ENCODE data around the gene LAMA4. TPM values are rescaled to one million over a fixed set of nuclear protein-coding genes. Genes with fewer than 3 reads are reported as not detected.

Gene LAMA4
- total RNA-seq, 1 experiment from 2014 or later, result 1.1 TPM

GRCh38 chr6:112272799-112273198 is 18.4 kb upstream of the LAMA4 start:
- Histone ChIP-seq H3K4ac (ENCODE audit: low read depth, low read length) (no peak overlapping the region), H3K23ac (ENCODE audit: insufficient read length, low read depth, low read length) (no peak overlapping the region), H3K9me3 (ENCODE audit: control insufficient read depth, low read depth, low read length) (no peaks in the 10 kb centered on the region), H3K27me3 (ENCODE audit: insufficient read depth, low read length) (no peaks in the 10 kb centered on the region), H2BK5ac (ENCODE audit: insufficient read length, low read length) (no peak overlapping the region), H3K27ac (ENCODE audit: insufficient read length, low read depth, low read length) (no peak overlapping the region), H2BK20ac (ENCODE audit: low read depth, low read length, poor library complexity, severe bottlenecking) (no peak overlapping the region), H4K20me1 (ENCODE audit: control insufficient read depth, insufficient read depth, insufficient read length) (no peaks in the 10 kb centered on the region), H3T11ph (ENCODE audit: low read length) (no peak overlapping the region), H2AK5ac (ENCODE audit: insufficient read length, low read length) (no peak overlapping the region), H3K79me1 (ENCODE audit: insufficient read depth, low read depth, low read length, poor library complexity, severe bottlenecking) (no peaks in the 10 kb centered on the region), H2AFZ (ENCODE audit: low read length) (no peak overlapping the region), H3K56ac (ENCODE audit: insufficient read length, low read depth, low read length) (no peak overlapping the region), H3K18ac (ENCODE audit: insufficient read length, low read depth, low read length) (no peak overlapping the region), H3K14ac (ENCODE audit: insufficient read depth, low read length) (no peak overlapping the region), H3K4me1 (ENCODE audit: insufficient read depth, low read length) (no peaks in the 10 kb centered on the region), H2BK120ac (ENCODE audit: low read depth, low read length, poor library complexity, severe bottlenecking) (no peak overlapping the region), H3K79me2 (ENCODE audit: insufficient read depth, low read length) (no peaks in the 10 kb centered on the region), H2BK12ac (ENCODE audit: insufficient read length, low read depth, low read length) (no peak overlapping the region), H3K4me2 (ENCODE audit: insufficient read depth, insufficient read length, low read length) (no peak overlapping the region), H3K9ac (ENCODE audit: extremely low read depth, insufficient read length, low read length) (no peak overlapping the region), H3K23me2 (ENCODE audit: insufficient read length, low read depth, low read length, poor library complexity, severe bottlenecking) (no peaks in the 10 kb centered on the region), H4K91ac (ENCODE audit: insufficient read length, low read depth, low read length) (no peak overlapping the region), H4K8ac (replicated peaks; ENCODE audit: insufficient read length, low read depth, low read length) (no peak overlapping the region), H4K5ac (ENCODE audit: insufficient read length, low read depth, low read length) (no peak overlapping the region), H2BK15ac (ENCODE audit: low read depth, low read length) (no peak overlapping the region)
- no CpG with 5 or more reads among the region's 3 CpGs for WGBS (ENCODE audit: extremely low coverage, insufficient read length, low lambda C conversion rate)
- Mint-ChIP-seq H3K27ac (no peak overlapping the region), H3K9me3 (no peaks in the 10 kb centered on the region), H3K4me1 (no peaks in the 10 kb centered on the region), H3K4me3 (no peak overlapping the region), H3K27me3 (ENCODE audit: low read depth) (no peaks in the 10 kb centered on the region), H3K36me3 (ENCODE audit: insufficient read depth in 1 of 3, low read depth in 3 of 3) (no peaks in the 10 kb centered on the region)
- no peak for TF ChIP-seq CTCF (conservative IDR thresholded peaks at IDR 0.05)
- DNase-seq, result no peak
